IMR-90 (cell line): ENCODE measurements around the gene PPP1R16B. TPM values are rescaled to one million over a fixed set of nuclear protein-coding genes. Genes with fewer than 3 reads are reported as not detected.

Source experiments
- ATAC-seq: fragments of 200-7000 bp; cut with Tn5 transposase; 2 replicates; pipeline ENCODE4 v1.9.1; 2020; ENCODE audit warnings: low read depth, mild to moderate bottlenecking, moderate library complexity
- BruUV-seq: library from RNA; stranded (reverse); fragments of 400-500 nt; replicated peaks from 2 replicates; lab custom pipeline; 2021; lab: Mats Ljungman, UMichigan
- CTCF ChIA-PET: fragments of 300-600 bp; formaldehyde crosslinking; extraction: SDS; loops from one replicate; lab custom pipeline; 2021; ENCODE audit warnings: antibody characterized with exemption; lab: Yijun Ruan, JAX
- POLR2A ChIA-PET: fragments of 300-600 bp; sonication (Branson Sonifier 250); formaldehyde crosslinking; loops from one replicate; lab custom pipeline; 2022; ENCODE audit warnings: antibody characterized with exemption; ENCODE audit not compliant: unreplicated experiment; lab: Charles Lee
- DNase-seq: peaks from one replicate; pipeline ENCODE4 v3.0.0; 2013
- H2AFZ ChIP-seq: replicated peaks from 2 replicates; pipeline ENCODE3; 2013; ENCODE audit warnings: low read length, mild to moderate bottlenecking; ENCODE audit not compliant: poor library complexity
- H2AK5ac ChIP-seq: 2 replicates; pipeline ENCODE4 v1.6.1; 2013; ENCODE audit warnings: low read depth, low read length, inconsistent platforms
- H2AK9ac ChIP-seq: replicated peaks from 2 replicates; pipeline ENCODE3; 2013; ENCODE audit warnings: mild to moderate bottlenecking, low read depth, low read length, moderate library complexity; ENCODE audit not compliant: poor library complexity
- H2BK120ac ChIP-seq: 2 replicates; pipeline ENCODE4 v1.6.1; 2013; ENCODE audit warnings: low read depth, low read length, inconsistent platforms
- H2BK15ac ChIP-seq: 3 replicates; pipeline ENCODE4 v1.6.1; 2013; ENCODE audit warnings: low read depth, low read length, inconsistent platforms
- H2BK20ac ChIP-seq: 2 replicates; pipeline ENCODE4 v1.6.1; 2013; ENCODE audit warnings: low read depth, mild to moderate bottlenecking, inconsistent platforms, low read length, moderate library complexity
- H2BK5ac ChIP-seq: 2 replicates; pipeline ENCODE4 v1.6.1; 2013; ENCODE audit warnings: mild to moderate bottlenecking, low read depth, low read length, inconsistent platforms; ENCODE audit not compliant: poor library complexity, severe bottlenecking
- H3K14ac ChIP-seq: replicated peaks from 2 replicates; pipeline ENCODE4 v1.6.1; 2013; ENCODE audit warnings: low read depth, low read length, inconsistent platforms
- H3K18ac ChIP-seq: 2 replicates; pipeline ENCODE4 v1.6.1; 2013; ENCODE audit warnings: low read depth, low read length, control low read depth
- H3K23ac ChIP-seq: 2 replicates; pipeline ENCODE4 v1.6.1; 2013; ENCODE audit warnings: low read depth, low read length, inconsistent platforms
- H3K27ac ChIP-seq: 2 replicates; pipeline ENCODE4 v1.5.1; 2013; ENCODE audit warnings: mild to moderate bottlenecking, control low read depth, low read length; ENCODE audit not compliant: insufficient read depth
- H3K27me3 ChIP-seq: 2 replicates; pipeline ENCODE4 v1.6.1; 2013; ENCODE audit warnings: low read length; ENCODE audit not compliant: control insufficient read depth, insufficient read depth
- H3K36me3 ChIP-seq: 2 replicates; pipeline ENCODE4 v1.6.1; 2013; ENCODE audit warnings: low read length, mixed read lengths; ENCODE audit not compliant: control insufficient read depth, insufficient read depth
- H3K4ac ChIP-seq: 2 replicates; pipeline ENCODE4 v1.6.1; 2013; ENCODE audit warnings: low read depth, low read length, inconsistent platforms
- H3K4me1 ChIP-seq: 2 replicates; pipeline ENCODE4 v1.6.1; 2013; ENCODE audit warnings: low read length, mixed read lengths; ENCODE audit not compliant: control insufficient read depth, insufficient read depth
- H3K4me2 ChIP-seq: 2 replicates; pipeline ENCODE4 v1.6.1; 2013; ENCODE audit warnings: low read depth, mild to moderate bottlenecking, control low read depth, low read length, moderate library complexity
- H3K4me3 ChIP-seq: 2 replicates; pipeline ENCODE4 v1.5.1; 2013; ENCODE audit warnings: low read depth, mild to moderate bottlenecking, control low read depth, low read length, moderate library complexity; ENCODE audit not compliant: insufficient read depth
- H3K56ac ChIP-seq: 2 replicates; pipeline ENCODE4 v1.6.1; 2013; ENCODE audit warnings: low read length, inconsistent platforms; ENCODE audit not compliant: insufficient read depth; ENCODE audit errors: extremely low read depth
- H3K79me1 ChIP-seq, 2 experiments: 2 replicates each; pipeline ENCODE4 v1.6.1; 2013; ENCODE audit warnings: low read length in 2 of 2, inconsistent platforms in 1 of 2, low read depth in 1 of 2
- H3K9ac ChIP-seq: 2 replicates; pipeline ENCODE4 v1.6.1; 2013; ENCODE audit warnings: low read depth, low read length, control low read depth
- H3K9me1 ChIP-seq: 2 replicates; pipeline ENCODE4 v1.6.1; 2013; ENCODE audit warnings: low read length, inconsistent platforms; ENCODE audit not compliant: insufficient read depth
- H3K9me3 ChIP-seq: 2 replicates; pipeline ENCODE4 v1.6.1; 2013; ENCODE audit warnings: low read length; ENCODE audit not compliant: control insufficient read depth, insufficient read depth
- H4K20me1 ChIP-seq: 2 replicates; pipeline ENCODE4 v1.6.1; 2013; ENCODE audit warnings: low read length, inconsistent platforms; ENCODE audit not compliant: insufficient read depth
- H4K5ac ChIP-seq: 2 replicates; pipeline ENCODE4 v1.6.1; 2013; ENCODE audit warnings: mild to moderate bottlenecking, low read depth, low read length, control low read depth
- H4K8ac ChIP-seq, 2 experiments: 2 replicates each; pipeline ENCODE4 v1.6.1; 2013; ENCODE audit warnings: low read depth in 2 of 2, low read length in 2 of 2, control low read depth in 1 of 2, inconsistent platforms in 1 of 2
- H4K91ac ChIP-seq: 2 replicates; pipeline ENCODE4 v1.6.1; 2013; ENCODE audit warnings: low read depth, low read length, inconsistent platforms; ENCODE audit not compliant: insufficient read depth
- CEBPB ChIP-seq: IDR thresholded peaks from 2 replicates; pipeline ENCODE4 v1.6.1; 2012; ENCODE audit warnings: low read depth, low read length, improper control_type of control experiment
- CTCF ChIP-seq: conservative IDR thresholded peaks from 2 replicates; pipeline ENCODE4 v1.5.1; 2012; ENCODE audit warnings: mild to moderate bottlenecking, low read depth, low read length, improper control_type of control experiment
- ELK1 ChIP-seq: fragments of 150-350 bp; IDR thresholded peaks from 2 replicates; pipeline ENCODE4 v1.6.1; 2016; ENCODE audit warnings: low read depth, mild to moderate bottlenecking, low read length, moderate library complexity, borderline replicate concordance
- FOS ChIP-seq: fragments of 150-350 bp; IDR thresholded peaks from 2 replicates; pipeline ENCODE4 v1.6.1; 2016; ENCODE audit warnings: low read depth, low read length
- MAZ ChIP-seq: IDR thresholded peaks from 2 replicates; pipeline ENCODE4 v1.6.1; 2012; ENCODE audit warnings: low read depth, mild to moderate bottlenecking, low read length, improper control_type of control experiment, moderate library complexity, borderline replicate concordance
- NFE2L2 ChIP-seq: fragments of 150-350 bp; IDR thresholded peaks from 2 replicates; pipeline ENCODE4 v1.6.1; 2016; ENCODE audit warnings: low read depth, mild to moderate bottlenecking, low read length
- POLR2A ChIP-seq: IDR thresholded peaks from 2 replicates; pipeline ENCODE4 v1.6.1; 2012; ENCODE audit warnings: mild to moderate bottlenecking, low read depth, low read length
- RAD21 ChIP-seq: IDR thresholded peaks from 2 replicates; pipeline ENCODE4 v1.6.1; 2012; ENCODE audit warnings: low read length, improper control_type of control experiment
- RFX5 ChIP-seq: IDR thresholded peaks from 2 replicates; pipeline ENCODE4 v1.8.0; 2012; ENCODE audit warnings: low read depth, mild to moderate bottlenecking, low read length, moderate library complexity
- SMC3 ChIP-seq: fragments of 150-350 bp; IDR thresholded peaks from 2 replicates; pipeline ENCODE4 v1.6.1; 2016; ENCODE audit warnings: low read depth, mild to moderate bottlenecking, antibody characterized with exemption, low read length, moderate library complexity
- USF2 ChIP-seq: fragments of 150-350 bp; IDR thresholded peaks from 2 replicates; pipeline ENCODE4 v1.6.1; 2017; ENCODE audit warnings: mild to moderate bottlenecking, antibody characterized with exemption, low read length, low read depth
- WGBS, 2 experiments: methylation state at CpG; one replicate each; pipeline versions ENCODE4 v1.1.5 to v1.1.7; 2013; ENCODE audit warnings: missing lambda C conversion rate in 2 of 2; ENCODE audit not compliant: insufficient read length in 1 of 2; ENCODE audit errors: extremely low coverage in 2 of 2; 5-methylcytosine and 5-hydroxymethylcytosine counted together
- dilution Hi-C: fragments of 300-500 bp; cut with HindIII; formaldehyde crosslinking; loops from one replicate; pipeline ENCODE4 v1.14.3; 2018; ENCODE audit warnings: low sequenced_read_pairs; ENCODE audit not compliant: unreplicated experiment
- in situ Hi-C: fragments of 300-500 bp; cut with MboI; formaldehyde crosslinking; loops from 3 replicates; pipeline ENCODE4 v1.14.3; 2019; ENCODE audit warnings: low sequenced_read_pairs, inconsistent platforms, mixed read lengths
- intact Hi-C: fragments of 100-400 bp; cut with micrococcal nuclease; formaldehyde crosslinking; loops from 2 replicates; pipeline ENCODE4 v1.10.0; 2022
- polyA plus RNA-seq, 3 experiments: library from polyadenylated mRNA; depleted of rRNA; stranded (reverse); fragments of >200 nt; gene quantifications; 2 replicates each; pipeline ENCODE4 v1.2.3, GENCODE V29; 2012; ENCODE audit warnings: low replicate concordance in 1 of 3
- total RNA-seq: library from RNA; depleted of rRNA; stranded (reverse); fragments of >200 nt; gene quantifications from 2 replicates; pipeline ENCODE4 v1.2.3, GENCODE V29; 2012

The PPP1R16B gene
- total and polyA plus RNA-seq, 2 of the 4 experiments (the other 2 are of a cell fraction): not detected

- TF ChIP-seq CTCF (no peak), SMC3 (no peak)
Measured at GRCh38 chr20:38965264-38965663, 159.8 kb downstream of the PPP1R16B start (continued).

GRCh38 chr20:38968090-38968489 lies 162.6 kb downstream of the PPP1R16B start:
- H3K9ac ChIP-seq: no peak overlapping the region
- ATAC-seq: no peak
- dilution Hi-C loops (no loop called here), intact Hi-C loops (no loop called here), in situ Hi-C loops (no loop called here)
- no peak overlapping the region for H2BK5ac ChIP-seq
- H2BK120ac ChIP-seq: peak overlapping the region; percentile 62
- peaks cover 37 to 61% of the 10 kb centered on the region in 2 experiments for H3K79me1 ChIP-seq
- no peak overlapping the region for H3K4me2 ChIP-seq
- H3K4ac ChIP-seq: peak overlapping the region; percentile 20
- peak overlapping the region; percentile 58; the same call in 1 of the 2 replicates for H4K91ac ChIP-seq
- no peak for DNase-seq
- no peaks in the 10 kb centered on the region for H3K27me3 ChIP-seq
- peak overlapping the region; percentile 31 for H2AK9ac ChIP-seq
- no peaks in the 10 kb centered on the region for H4K20me1 ChIP-seq
- no peak overlapping the region for H3K14ac ChIP-seq
- H2BK15ac ChIP-seq: peak overlapping the region; percentile 44; the same call in 1 of the 3 replicates
- no CpG with 5 or more reads among the region's 6 CpGs for WGBS, 2 experiments
- H2AK5ac ChIP-seq: peak overlapping the region; percentile 27; the same call in 1 of the 2 replicates
- no peak overlapping the region for H2AFZ ChIP-seq
- no peak overlapping the region for H3K18ac ChIP-seq
- H3K56ac ChIP-seq: no peak overlapping the region
- CTCF ChIA-PET: no interaction called here
- H2BK20ac ChIP-seq: no peak overlapping the region
- no peaks in the 10 kb centered on the region; the same call in 1 of the 2 replicates for H3K36me3 ChIP-seq
- peaks cover 14% of the 10 kb centered on the region for H3K9me1 ChIP-seq
- no TSS peak for BruUV-seq
- no peak overlapping the region for H4K5ac ChIP-seq
- H4K8ac ChIP-seq: no peak overlapping the region
- H3K23ac ChIP-seq: no peak overlapping the region
- peaks cover 11% of the 10 kb centered on the region for H3K4me1 ChIP-seq
- POLR2A ChIA-PET: no interaction called here
- H3K9me3 ChIP-seq: no peaks in the 10 kb centered on the region
- H3K4me3 ChIP-seq: no peak overlapping the region
- H3K27ac ChIP-seq: no peak overlapping the region
- TF ChIP-seq CEBPB (no peak), MAZ (no peak), USF2 (no peak), FOS (no peak), RAD21 (no peak), NFE2L2 (no peak), SMC3 (no peak), RFX5 (no peak), CTCF (no peak), ELK1 (no peak), POLR2A (no peak)
